GM10847 (cell line): ENCODE results near the gene PLXDC1.

ENCODE experiments used
- POLR2A ChIP-seq: IDR thresholded peaks from 2 replicates; pipeline ENCODE4 v1.6.1; 2011; ENCODE audit not compliant: insufficient read length; ENCODE audit errors: extremely low read depth

PLXDC1 gene

GRCh38 chr17:39054111-39054645, 97.3 kb downstream of the PLXDC1 start:
- TF ChIP-seq POLR2A, result no peak

DNA sequence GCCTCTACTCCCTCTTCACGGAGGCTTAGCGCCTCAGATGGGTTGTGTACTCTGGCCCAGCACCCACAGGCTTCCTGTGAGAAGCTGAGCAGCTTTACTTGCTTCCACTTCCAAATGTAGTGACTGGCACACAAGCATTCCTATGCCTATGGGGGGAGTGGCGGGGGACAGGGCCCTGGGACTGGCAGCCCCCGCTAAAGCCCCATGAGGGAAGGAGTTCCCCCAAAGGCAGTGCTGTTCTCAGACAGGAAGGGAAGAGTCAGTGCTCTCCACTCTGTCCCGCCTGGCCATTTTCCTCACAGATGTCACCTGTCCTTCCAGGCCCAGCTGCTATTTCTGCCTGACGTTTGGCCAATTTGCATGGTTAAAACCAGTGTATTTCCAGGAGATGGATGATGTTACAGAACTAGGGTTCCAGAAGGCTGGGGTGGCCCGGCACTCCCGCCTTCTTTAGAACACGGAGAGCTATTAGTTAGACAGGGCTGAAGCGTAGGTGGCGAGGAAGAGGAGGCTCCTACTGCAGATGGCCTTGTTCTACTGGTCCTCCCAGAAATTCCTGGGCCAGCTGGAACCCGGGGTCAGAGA, 100.3 kb downstream of the PLXDC1 start:
- no peak for TF ChIP-seq POLR2A

GRCh38 chr17:39045948-39046679, 105.3 kb downstream of the PLXDC1 start:
- TF ChIP-seq POLR2A, result no peak

- no peak for TF ChIP-seq POLR2A
These were observed 115.4 kb downstream of the PLXDC1 start for GRCh38 chr17:39036009-39036408.

DNA sequence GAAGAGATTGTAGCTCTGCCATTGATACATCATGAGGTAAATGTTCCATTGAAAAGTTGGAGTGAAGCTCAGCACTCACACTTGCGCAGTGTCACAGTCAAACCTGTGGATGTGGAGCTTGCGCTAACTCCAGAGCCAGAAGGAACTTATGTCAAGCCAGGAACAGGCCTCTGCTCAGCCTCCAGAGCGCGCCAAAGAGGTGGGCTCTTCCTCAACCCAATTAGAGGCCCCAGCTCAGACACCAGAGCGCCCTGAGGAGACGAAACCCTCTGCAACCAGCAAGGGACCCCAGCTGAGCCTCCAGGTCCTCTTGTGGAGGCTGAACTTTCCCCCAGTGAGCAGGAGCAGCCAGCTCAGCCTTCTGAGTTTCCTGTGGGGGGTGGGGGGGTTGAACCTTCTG, 122.7 kb downstream of the PLXDC1 start:
- no peak for TF ChIP-seq POLR2A

- TF ChIP-seq POLR2A, result no peak
These were observed 123.9 kb downstream of the PLXDC1 start for GRCh38 chr17:39027455-39028035.

GRCh38 chr17:39026980-39027451, 124.4 kb downstream of the PLXDC1 start:
- no peak for TF ChIP-seq POLR2A

DNA sequence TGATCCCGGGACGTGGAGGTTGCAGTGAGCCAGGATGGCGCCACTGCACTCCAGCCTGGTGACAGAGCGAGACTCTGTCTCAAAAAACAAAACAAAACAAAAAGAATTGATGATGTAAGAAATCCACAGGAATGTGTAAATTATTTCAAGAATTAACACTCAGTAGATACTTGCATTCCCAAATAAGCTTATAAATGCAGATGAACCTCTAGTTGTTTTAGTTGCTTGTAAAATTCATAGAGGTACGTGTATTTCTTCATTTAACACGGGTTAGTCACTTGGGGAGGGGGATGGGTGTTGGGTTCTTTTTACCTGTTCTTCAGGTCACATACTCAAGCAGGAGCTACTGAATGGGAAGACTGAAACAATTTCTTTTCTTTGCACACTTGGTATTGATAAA, 128.5 kb downstream of the PLXDC1 start:
- TF ChIP-seq POLR2A, result no peak

DNA sequence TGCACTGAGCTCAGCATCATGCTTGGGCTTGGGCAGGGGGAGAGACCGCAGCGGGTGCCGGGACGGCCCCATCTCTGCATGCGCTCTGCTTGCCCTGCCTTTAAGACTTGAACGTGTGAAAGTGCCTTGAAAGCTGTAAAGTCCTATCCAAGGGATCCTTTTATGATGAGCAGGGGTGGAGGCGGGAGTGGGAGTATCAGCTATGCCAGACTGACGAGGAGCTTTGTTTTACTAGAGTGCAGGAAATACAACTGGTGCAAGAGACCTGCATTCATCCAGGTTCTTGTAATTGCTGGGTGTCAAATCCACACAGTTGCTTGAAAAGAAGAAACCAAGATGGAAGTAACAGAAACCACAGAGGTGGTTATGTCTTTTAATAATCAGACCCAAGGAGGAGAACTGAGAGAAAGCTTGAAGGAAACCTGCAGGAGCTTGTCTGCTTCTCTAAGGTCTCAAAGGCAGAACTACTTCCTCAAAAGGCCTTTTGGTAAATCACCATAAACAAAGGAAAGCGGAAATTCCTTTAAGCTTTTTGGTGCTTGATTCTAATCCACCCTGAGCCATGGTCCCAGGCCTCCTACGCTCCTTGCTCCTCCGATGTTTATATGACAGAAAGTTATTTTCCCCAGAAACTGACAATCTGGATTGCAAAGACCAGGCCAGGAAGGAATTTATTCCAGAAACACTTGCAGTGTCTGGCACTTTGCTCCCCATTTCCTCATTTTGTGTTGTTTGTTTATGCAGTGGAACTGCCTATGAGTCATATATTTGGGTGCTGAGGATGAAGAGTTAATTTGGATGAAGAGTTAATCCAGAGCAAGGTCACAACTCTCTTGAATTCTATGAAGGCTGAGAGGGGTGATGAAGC, 132.9 kb downstream of the PLXDC1 start:
- no peak for TF ChIP-seq POLR2A

- no peak for TF ChIP-seq POLR2A
These were observed 135.0 kb downstream of the PLXDC1 start for GRCh38 chr17:39016193-39017153.

DNA sequence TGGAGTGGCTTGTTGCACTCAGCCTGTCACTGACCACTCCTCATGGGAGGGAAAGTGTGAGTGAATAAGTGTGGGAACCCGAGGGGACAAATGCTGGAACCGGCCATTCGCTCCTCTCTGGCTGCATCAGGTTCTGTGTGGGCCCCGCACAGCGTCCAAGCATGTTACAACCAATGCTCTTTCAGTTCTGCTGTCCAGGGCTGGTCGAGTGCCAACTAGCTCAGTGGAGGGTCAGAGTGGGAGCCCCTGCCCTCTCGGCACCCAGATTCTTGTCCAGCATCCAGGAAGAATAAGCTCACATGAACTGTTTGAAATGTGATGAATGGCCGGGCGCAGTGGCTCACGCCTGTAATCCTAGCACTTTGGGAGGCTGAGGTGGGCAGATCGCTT, 135.9 kb downstream of the PLXDC1 start:
- no peak for TF ChIP-seq POLR2A

DNA sequence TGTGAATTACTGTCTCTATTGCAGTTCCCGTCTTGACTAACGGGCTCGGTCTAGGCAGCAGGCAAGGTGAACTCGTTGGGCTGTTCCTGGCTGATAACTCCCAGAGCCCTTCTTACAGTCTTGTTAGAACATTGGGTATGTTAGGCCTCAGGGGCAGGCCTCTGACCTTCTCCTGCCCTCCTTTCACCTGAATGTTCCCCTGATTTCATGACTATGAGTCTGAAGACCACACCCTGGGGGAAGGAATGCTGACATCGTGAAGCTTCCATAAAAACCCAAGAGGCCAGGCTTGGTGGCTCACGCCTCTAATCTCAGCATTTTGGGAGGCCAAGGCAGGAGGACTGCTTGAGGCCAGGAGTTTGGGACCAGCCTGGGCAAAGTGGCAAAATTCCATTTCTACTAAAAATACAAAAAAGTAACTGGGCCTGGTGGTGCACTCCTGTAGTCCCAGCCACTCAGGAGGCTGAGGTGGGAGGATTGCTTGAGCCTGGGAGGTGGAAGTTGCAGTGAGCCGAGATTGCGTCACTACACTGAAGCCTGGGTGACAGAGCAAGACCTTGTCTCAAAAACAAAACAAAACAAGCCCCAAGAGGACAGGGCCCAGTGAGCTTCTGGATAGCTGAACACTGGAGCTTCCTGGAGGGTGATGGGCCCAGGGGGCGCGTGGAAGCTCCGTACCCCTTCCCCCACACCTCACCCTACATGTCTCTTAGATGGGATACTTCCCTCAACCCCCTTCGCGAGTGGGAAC, 136.5 kb downstream of the PLXDC1 start:
- TF ChIP-seq POLR2A, result no peak

DNA sequence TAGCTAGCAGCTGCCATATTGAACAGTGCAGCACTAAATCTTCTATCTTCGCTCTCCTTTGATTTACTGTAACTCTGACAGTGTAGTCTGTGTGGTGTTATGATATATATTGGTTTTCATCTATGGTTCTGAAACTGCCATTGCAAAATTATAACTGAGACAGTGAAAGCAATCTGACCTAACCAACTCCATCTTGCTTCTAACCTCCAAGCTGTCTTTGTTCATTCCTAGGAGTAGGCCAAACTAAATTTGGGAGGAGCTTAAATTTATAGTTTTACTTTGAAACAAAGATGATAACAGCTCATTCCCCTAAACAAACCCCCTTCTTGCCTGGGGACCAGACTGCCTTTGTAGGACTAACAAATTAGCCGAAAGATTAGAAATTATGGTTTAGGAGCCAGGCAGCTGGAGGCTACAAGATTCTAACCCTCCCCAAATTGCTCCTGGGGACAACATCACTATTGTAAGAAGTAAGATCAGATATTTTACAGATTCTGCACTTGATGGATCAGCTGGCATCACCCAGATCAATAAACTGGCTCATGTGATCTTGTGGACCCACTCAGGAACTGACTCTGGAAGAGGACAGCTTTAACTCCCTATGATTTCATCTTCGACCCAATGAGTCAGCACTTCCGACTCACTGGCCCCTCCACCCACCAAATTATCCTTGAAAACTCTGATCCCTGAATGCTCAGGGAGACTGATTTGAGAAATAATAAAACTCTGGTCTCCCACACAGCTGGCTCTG, 137.2 kb downstream of the PLXDC1 start:
- TF ChIP-seq POLR2A, result no peak
